WTC11 (cell line): ENCODE data around the gene SERPING1. TPM values are rescaled to one million over a fixed set of nuclear protein-coding genes. Genes with fewer than 3 reads are reported as not detected.
A peak's percentile ranks its signal among the peaks of the same experiment; 100 is the strongest.

Experiments used
- ATAC-seq: fragments of 200-7000 bp; cut with Tn5 transposase; 2 replicates; pipeline ENCODE4 v1.10.0; 2021; ENCODE audit warnings: mild to moderate bottlenecking, moderate library complexity
- CTCF ChIA-PET: fragments of 300-600 bp; sonication (Branson Sonifier 250); formaldehyde crosslinking; loops from one replicate; lab custom pipeline; 2021; ENCODE audit warnings: antibody characterized with exemption; lab: Charles Lee
- POLR2A ChIA-PET: fragments of 350-600 bp; sonication (Branson Sonifier 250); formaldehyde crosslinking; loops from one replicate; lab custom pipeline; 2021; ENCODE audit warnings: antibody characterized with exemption; lab: Charles Lee
- DNase-seq: peaks from one replicate; pipeline ENCODE4 v3.0.0; 2021; ENCODE audit warnings: low spot score
- H3K27ac Mint-ChIP-seq: 2 replicates; pipeline ENCODE4 v1.8.0; 2021; ENCODE audit warnings: mixed read lengths
- H3K27me3 Mint-ChIP-seq: 2 replicates; pipeline ENCODE4 v1.8.0; 2021; ENCODE audit warnings: low read depth, mild to moderate bottlenecking, moderate library complexity, mixed read lengths
- H3K36me3 Mint-ChIP-seq: 2 replicates; pipeline ENCODE4 v1.8.0; 2021; ENCODE audit warnings: mixed read lengths
- H3K4me1 Mint-ChIP-seq: 2 replicates; pipeline ENCODE4 v1.8.0; 2022; ENCODE audit warnings: mixed read lengths
- H3K4me3 Mint-ChIP-seq: 2 replicates; pipeline ENCODE4 v1.8.0; 2021; ENCODE audit warnings: mild to moderate bottlenecking, moderate library complexity, mixed read lengths
- H3K9me3 Mint-ChIP-seq: 2 replicates; pipeline ENCODE4 v1.8.0; 2021; ENCODE audit warnings: mixed read lengths
- AR ChIP-seq: fragments of 250-450 bp; sonication (Bioruptor Pico); IDR thresholded peaks from 2 replicates; pipeline ENCODE4 v1.9.0; 2021; ENCODE audit warnings: mild to moderate bottlenecking
- ATF2 ChIP-seq: sonication (generic); formaldehyde crosslinking; IDR thresholded peaks from 2 replicates; pipeline ENCODE4 v1.8.1; 2022; ENCODE audit warnings: low read depth, missing genetic modification reagents, borderline replicate concordance
- CBFB ChIP-seq: sonication (generic); formaldehyde crosslinking; IDR thresholded peaks from 2 replicates; pipeline ENCODE4 v1.8.1; 2022; ENCODE audit warnings: mild to moderate bottlenecking, low read depth, missing genetic modification reagents
- CREB1 ChIP-seq: sonication (generic); formaldehyde crosslinking; IDR thresholded peaks from 2 replicates; pipeline ENCODE4 v1.8.0; 2023; ENCODE audit warnings: mild to moderate bottlenecking, missing genetic modification reagents
- JUN ChIP-seq: sonication (generic); formaldehyde crosslinking; IDR thresholded peaks from 2 replicates; pipeline ENCODE4 v1.8.0; 2023; ENCODE audit warnings: mild to moderate bottlenecking, missing genetic modification reagents
- KAT7 ChIP-seq: sonication (generic); formaldehyde crosslinking; IDR thresholded peaks from 2 replicates; pipeline ENCODE4 v1.8.1; 2023; ENCODE audit warnings: missing genetic modification reagents, mild to moderate bottlenecking, borderline replicate concordance
- NR1H2 ChIP-seq: sonication (generic); formaldehyde crosslinking; IDR thresholded peaks from 2 replicates; pipeline ENCODE4 v1.9.0; 2021; ENCODE audit warnings: mild to moderate bottlenecking, moderate library complexity, missing genetic modification reagents
- PRDM15 ChIP-seq: sonication (generic); formaldehyde crosslinking; IDR thresholded peaks from 2 replicates; pipeline ENCODE4 v1.8.0; 2022; ENCODE audit warnings: missing genetic modification reagents
- TCF7 ChIP-seq: sonication (generic); formaldehyde crosslinking; IDR thresholded peaks from 2 replicates; pipeline ENCODE4 v1.8.0; 2022; ENCODE audit warnings: mild to moderate bottlenecking, low read depth, missing genetic modification reagents, moderate library complexity
- ZBTB43 ChIP-seq: sonication (generic); formaldehyde crosslinking; IDR thresholded peaks from 2 replicates; pipeline ENCODE4 v1.8.1; 2023; ENCODE audit warnings: mild to moderate bottlenecking, missing genetic modification reagents
- ZMAT4 ChIP-seq: fragments of 250-450 bp; sonication (Bioruptor Pico); IDR thresholded peaks from 2 replicates; pipeline ENCODE4 v1.9.0; 2021; ENCODE audit warnings: mild to moderate bottlenecking
- ZNF219 ChIP-seq: sonication (generic); formaldehyde crosslinking; IDR thresholded peaks from 2 replicates; pipeline ENCODE4 v1.8.0; 2023; ENCODE audit warnings: missing genetic modification reagents, mild to moderate bottlenecking, borderline replicate concordance
- ZNF263 ChIP-seq: sonication (generic); formaldehyde crosslinking; IDR thresholded peaks from 2 replicates; pipeline ENCODE4 v1.8.1; 2022; ENCODE audit warnings: low read depth, mild to moderate bottlenecking, moderate library complexity, missing genetic modification reagents
- ZNF425 ChIP-seq: fragments of 250-450 bp; sonication (Bioruptor Pico); conservative IDR thresholded peaks from 2 replicates; pipeline ENCODE4 v1.9.0; 2021; ENCODE audit warnings: mild to moderate bottlenecking
- ZNF512 ChIP-seq: sonication (generic); formaldehyde crosslinking; IDR thresholded peaks from 2 replicates; pipeline ENCODE4 v1.8.1; 2022; ENCODE audit warnings: missing genetic modification reagents, borderline replicate concordance
- ZNF671 ChIP-seq: fragments of 250-450 bp; sonication (Bioruptor Pico); IDR thresholded peaks from 2 replicates; pipeline ENCODE4 v1.8.0; 2021; ENCODE audit warnings: mild to moderate bottlenecking
- microRNA-seq: library from miRNA; unstranded; fragments of <30 nt; microRNA quantifications from one replicate; pipeline ENCODE4 v1.2.0, GENCODE V29; 2022; ENCODE audit warnings: borderline number of aligned reads
- total RNA-seq: library from RNA; stranded (reverse); gene quantifications from 3 replicates; pipeline ENCODE4 v1.2.3, GENCODE V29; 2021

Gene SERPING1
- total RNA-seq, 1 experiment from 2014 or later = 49.1 TPM

- no peak for ATAC-seq
- no peak overlapping the region for H3K27ac Mint-ChIP-seq
- TF ChIP-seq ZNF425 = no peak
- TF ChIP-seq TCF7 = no peak
- TF ChIP-seq ZNF263 (CRISPR knock-in tag) = no peak
- TF ChIP-seq ZNF671 (CRISPR knock-in tag) = no peak
- TF ChIP-seq NR1H2 (CRISPR knock-in tag) = no peak
- TF ChIP-seq CREB1 (CRISPR knock-in tag) = no peak
- TF ChIP-seq ZMAT4 = no peak
- no peak for TF ChIP-seq AR (CRISPR knock-in tag)
- TF ChIP-seq ZBTB43 (CRISPR knock-in tag) = no peak
- TF ChIP-seq ZNF512 (CRISPR knock-in tag) = no peak
- no peak for TF ChIP-seq KAT7
- TF ChIP-seq PRDM15 (CRISPR knock-in tag) = no peak
- no peak for TF ChIP-seq JUN (CRISPR knock-in tag)
- no peak for TF ChIP-seq ATF2 (CRISPR knock-in tag)
- no peak for TF ChIP-seq CBFB
- TF ChIP-seq ZNF219 (CRISPR knock-in tag) = no peak
Measured at GRCh38 chr11:57663975-57664374, 66.5 kb downstream of the SERPING1 start.

More at GRCh38 chr11:57663975-57664374, 66.5 kb downstream of the SERPING1 start:
- Mint-ChIP-seq H3K36me3 (peaks cover 32% of the 10 kb centered on the region), H3K9me3 (no peaks in the 10 kb centered on the region), H3K27me3 (no peaks in the 10 kb centered on the region), H3K4me1 (peaks cover 5% of the 10 kb centered on the region), H3K4me3 (no peak overlapping the region)
- ChIA-PET POLR2A (no interaction called here), CTCF (interaction anchor here (1.6 kb wide), 1 partner anchor 860 kb away, joined by 5 read pairs; no protein-coding TSS in a partner anchor)
- no peak for DNase-seq

Small RNA genes within 50 kb of the gene (microRNA-seq; reads per million reads assigned to microRNA genes)
- 5,543 reads per million, percentile 98 among the genes with 10 or more reads in this experiment for gene MIR130A

Other genes starting within 250 kb of the SERPING1 start
- not detected in 3 replicates for gene PRG3, start 216.5 kb upstream of the SERPING1 start, total RNA-seq
- gene PRG2, start 207.0 kb upstream of the SERPING1 start, total RNA-seq = 0.57 to 0.60 TPM in 2 of 3 replicates, not detected in the other
- gene SLC43A3, start 170.6 kb upstream of the SERPING1 start, total RNA-seq = 22.6 to 25.8 TPM (median 25.3 TPM) in 3 replicates
- gene RTN4RL2, start 137.2 kb upstream of the SERPING1 start, total RNA-seq = 13.8 to 15.5 TPM (median 14.3 TPM) in 3 replicates
- gene SLC43A1, start 82.0 kb upstream of the SERPING1 start, total RNA-seq = 20.5 to 27.1 TPM (median 21.5 TPM) in 3 replicates
- 63.5 to 92.8 TPM (median 68.4 TPM) in 3 replicates for gene TIMM10, start 66.9 kb upstream of the SERPING1 start, total RNA-seq
- gene SMTNL1, start 60.1 kb upstream of the SERPING1 start, total RNA-seq = 0.26 to 0.39 TPM (median 0.34 TPM) in 3 replicates
- 38.8 to 48.5 TPM (median 47.4 TPM) in 3 replicates for gene UBE2L6, start 30.0 kb upstream of the SERPING1 start, total RNA-seq
- 0.15 to 0.30 TPM in 2 of 3 replicates, not detected in the other for gene YPEL4, start 52.2 kb downstream of the SERPING1 start, total RNA-seq
- gene CLP1, start 60.1 kb downstream of the SERPING1 start, total RNA-seq = 24.5 to 26.3 TPM (median 24.6 TPM) in 3 replicates
- gene ZDHHC5, start 70.4 kb downstream of the SERPING1 start, total RNA-seq = 49.3 to 51.6 TPM (median 50.5 TPM) in 3 replicates
- gene MED19, start 114.5 kb downstream of the SERPING1 start, total RNA-seq = 18.0 to 19.9 TPM (median 19.1 TPM) in 3 replicates
- 84.9 to 85.7 TPM (median 85.4 TPM) in 3 replicates for gene TMX2, start 114.9 kb downstream of the SERPING1 start, total RNA-seq
- 251 to 266 TPM (median 259 TPM) in 3 replicates for gene SELENOH, start 143.8 kb downstream of the SERPING1 start, total RNA-seq
- 0.09 to 0.14 TPM in 2 of 3 replicates, not detected in the other for gene BTBD18, start 154.1 kb downstream of the SERPING1 start, total RNA-seq
- 164 to 165 TPM (median 164 TPM) in 3 replicates for gene CTNND1, start 164.1 kb downstream of the SERPING1 start, total RNA-seq